WERI-Rb-1 (cell line): ENCODE data around the gene CYBA.

Experiments used
- DNase-seq: peaks from one replicate; pipeline ENCODE4 v3.0.0-alpha.2; 2020
- H3K27ac ChIP-seq: fragments of 250-450 bp; sonication (Bioruptor Pico); 2 replicates; pipeline ENCODE4 v1.5.1; 2020; ENCODE audit warnings: mild to moderate bottlenecking, moderate library complexity
- H3K27me3 ChIP-seq: fragments of 250-450 bp; sonication (Bioruptor Pico); 2 replicates; pipeline ENCODE4 v1.5.1; 2021; ENCODE audit warnings: mild to moderate bottlenecking, low read depth, moderate library complexity; ENCODE audit not compliant: insufficient read depth, severe bottlenecking
- H3K36me3 ChIP-seq: fragments of 250-450 bp; sonication (Bioruptor Pico); 2 replicates; pipeline ENCODE4 v1.5.1; 2020; ENCODE audit warnings: mild to moderate bottlenecking, moderate library complexity
- H3K4me3 ChIP-seq: 2 replicates; pipeline ENCODE4 v1.5.1; 2011; ENCODE audit warnings: low read depth, mild to moderate bottlenecking, control low read depth, low read length
- H3K9me3 ChIP-seq: fragments of 250-450 bp; sonication (Bioruptor Pico); 2 replicates; pipeline ENCODE4 v1.5.1; 2021; ENCODE audit warnings: mild to moderate bottlenecking, moderate library complexity; ENCODE audit not compliant: severe bottlenecking
- TF ChIP-seq, protein P1 (sequence below): IDR thresholded peaks from 2 replicates; pipeline ENCODE4 v1.5.1; 2011; ENCODE audit warnings: low read depth, mild to moderate bottlenecking, control low read depth, inconsistent platforms, low read length

CYBA gene

GRCh38 chr16:88622866-88623265, 28.0 kb downstream of the CYBA start:
- H3K4me3 ChIP-seq: no peak overlapping the region
- TF ChIP-seq, protein P1, sequence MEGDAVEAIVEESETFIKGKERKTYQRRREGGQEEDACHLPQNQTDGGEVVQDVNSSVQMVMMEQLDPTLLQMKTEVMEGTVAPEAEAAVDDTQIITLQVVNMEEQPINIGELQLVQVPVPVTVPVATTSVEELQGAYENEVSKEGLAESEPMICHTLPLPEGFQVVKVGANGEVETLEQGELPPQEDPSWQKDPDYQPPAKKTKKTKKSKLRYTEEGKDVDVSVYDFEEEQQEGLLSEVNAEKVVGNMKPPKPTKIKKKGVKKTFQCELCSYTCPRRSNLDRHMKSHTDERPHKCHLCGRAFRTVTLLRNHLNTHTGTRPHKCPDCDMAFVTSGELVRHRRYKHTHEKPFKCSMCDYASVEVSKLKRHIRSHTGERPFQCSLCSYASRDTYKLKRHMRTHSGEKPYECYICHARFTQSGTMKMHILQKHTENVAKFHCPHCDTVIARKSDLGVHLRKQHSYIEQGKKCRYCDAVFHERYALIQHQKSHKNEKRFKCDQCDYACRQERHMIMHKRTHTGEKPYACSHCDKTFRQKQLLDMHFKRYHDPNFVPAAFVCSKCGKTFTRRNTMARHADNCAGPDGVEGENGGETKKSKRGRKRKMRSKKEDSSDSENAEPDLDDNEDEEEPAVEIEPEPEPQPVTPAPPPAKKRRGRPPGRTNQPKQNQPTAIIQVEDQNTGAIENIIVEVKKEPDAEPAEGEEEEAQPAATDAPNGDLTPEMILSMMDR: no peak
- peaks cover 3% of the 10 kb centered on the region; the same call in 1 of the 2 replicates for H3K36me3 ChIP-seq
- DNase-seq: no peak
- H3K27ac ChIP-seq: no peak overlapping the region
- H3K27me3 ChIP-seq: no peaks in the 10 kb centered on the region
- H3K9me3 ChIP-seq: no peaks in the 10 kb centered on the region

GRCh38 chr16:88622125-88622524, 28.7 kb downstream of the CYBA start:
- no peaks in the 10 kb centered on the region for H3K27me3 ChIP-seq
- TF ChIP-seq, protein P1: no peak
- H3K4me3 ChIP-seq: no peak overlapping the region
- no peaks in the 10 kb centered on the region for H3K9me3 ChIP-seq
- no peak for DNase-seq
- H3K27ac ChIP-seq: no peak overlapping the region
- peaks cover 3% of the 10 kb centered on the region; the same call in 1 of the 2 replicates for H3K36me3 ChIP-seq

DNA sequence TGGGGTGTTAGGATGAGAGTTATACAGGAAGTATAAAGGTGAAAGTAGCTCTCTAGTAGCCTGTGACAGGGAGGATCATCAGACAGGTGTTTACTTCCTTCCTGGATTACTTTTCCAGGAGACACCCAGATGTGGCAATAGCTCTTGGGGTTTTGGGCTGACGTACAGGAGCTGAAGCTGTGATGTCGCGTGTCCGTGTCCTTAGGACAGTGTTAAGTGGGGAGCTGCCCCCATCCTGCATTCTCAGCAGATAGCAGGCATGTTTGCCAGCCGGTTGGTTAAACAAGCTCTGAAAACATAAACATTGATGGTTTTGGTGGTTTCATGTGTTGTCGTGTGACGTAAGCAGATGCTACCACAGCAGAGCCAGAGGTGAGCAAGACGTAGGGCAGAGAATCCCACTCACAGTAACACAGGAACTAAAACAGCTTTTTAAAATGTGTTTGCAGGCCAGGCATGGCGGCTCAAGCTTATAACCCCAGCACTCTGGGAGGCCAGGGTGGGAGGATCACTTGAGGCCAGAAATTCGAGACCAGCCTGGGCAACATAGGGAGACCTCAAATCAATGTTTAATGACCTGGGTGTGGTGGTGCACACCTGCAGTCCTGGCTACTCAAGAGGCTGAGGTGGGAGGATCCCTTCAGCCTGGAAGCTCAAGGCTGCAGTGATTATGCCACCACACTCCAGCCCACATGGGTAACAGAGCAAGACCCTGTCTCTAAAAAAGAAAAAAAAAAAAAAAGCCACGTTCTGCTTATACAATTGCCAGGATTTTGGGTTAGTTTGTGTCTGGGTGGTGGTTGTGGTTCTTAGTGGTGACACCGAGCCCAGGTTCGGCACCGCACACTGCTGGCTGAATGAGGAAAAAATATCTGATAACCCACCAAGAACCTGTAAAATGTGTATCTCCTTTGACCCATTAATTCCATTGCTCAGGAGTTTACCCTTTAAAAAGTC, 30.7 kb downstream of the CYBA start:
- TF ChIP-seq, protein P1: no peak
- Histone ChIP-seq H3K36me3 (peaks cover 3% of the 10 kb centered on the region; the same call in 1 of the 2 replicates), H3K9me3 (no peaks in the 10 kb centered on the region), H3K27ac (no peak overlapping the region), H3K4me3 (no peak overlapping the region), H3K27me3 (no peaks in the 10 kb centered on the region)
- no peak for DNase-seq

DNA sequence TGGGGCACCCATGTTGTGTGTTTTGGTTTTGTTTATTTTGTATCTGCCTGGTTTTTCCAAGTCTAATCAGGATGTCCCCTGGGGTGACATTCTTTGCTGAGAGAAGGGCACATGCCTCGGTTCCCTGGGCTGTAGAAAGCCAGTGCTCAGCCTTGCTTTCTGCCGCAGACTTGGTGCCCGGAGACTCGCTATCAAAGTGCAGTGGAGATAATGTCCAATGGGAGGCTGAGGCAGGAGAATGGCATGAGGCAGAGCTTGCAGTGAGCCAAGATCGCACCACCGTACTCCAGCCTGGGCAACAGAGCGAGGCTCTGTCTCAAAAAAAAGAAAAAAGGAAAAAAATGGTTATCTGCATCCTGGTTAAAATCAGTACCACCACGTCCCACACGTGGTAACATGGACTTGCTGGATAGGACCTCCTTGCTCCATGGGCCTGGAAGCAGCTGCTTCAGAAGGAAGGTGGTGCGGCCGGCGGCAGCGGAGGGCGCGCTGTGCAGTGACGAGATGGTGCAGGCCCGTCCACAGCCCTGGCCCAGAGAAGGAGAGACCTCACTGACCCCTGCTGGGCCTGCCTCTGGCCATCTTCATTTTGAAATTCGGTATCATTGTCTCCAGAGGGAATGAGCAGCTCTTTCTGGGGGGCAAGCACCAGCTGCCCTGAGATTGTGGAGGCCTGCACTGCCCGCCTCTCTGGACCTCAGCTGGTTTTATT, 31.7 kb downstream of the CYBA start:
- TF ChIP-seq, protein P1: no peak
- no peaks in the 10 kb centered on the region; the same call in 1 of the 2 replicates for H3K36me3 ChIP-seq
- H3K4me3 ChIP-seq: no peak overlapping the region
- DNase-seq: no peak
- no peaks in the 10 kb centered on the region for H3K27me3 ChIP-seq
- no peak overlapping the region for H3K27ac ChIP-seq
- no peaks in the 10 kb centered on the region for H3K9me3 ChIP-seq

DNA sequence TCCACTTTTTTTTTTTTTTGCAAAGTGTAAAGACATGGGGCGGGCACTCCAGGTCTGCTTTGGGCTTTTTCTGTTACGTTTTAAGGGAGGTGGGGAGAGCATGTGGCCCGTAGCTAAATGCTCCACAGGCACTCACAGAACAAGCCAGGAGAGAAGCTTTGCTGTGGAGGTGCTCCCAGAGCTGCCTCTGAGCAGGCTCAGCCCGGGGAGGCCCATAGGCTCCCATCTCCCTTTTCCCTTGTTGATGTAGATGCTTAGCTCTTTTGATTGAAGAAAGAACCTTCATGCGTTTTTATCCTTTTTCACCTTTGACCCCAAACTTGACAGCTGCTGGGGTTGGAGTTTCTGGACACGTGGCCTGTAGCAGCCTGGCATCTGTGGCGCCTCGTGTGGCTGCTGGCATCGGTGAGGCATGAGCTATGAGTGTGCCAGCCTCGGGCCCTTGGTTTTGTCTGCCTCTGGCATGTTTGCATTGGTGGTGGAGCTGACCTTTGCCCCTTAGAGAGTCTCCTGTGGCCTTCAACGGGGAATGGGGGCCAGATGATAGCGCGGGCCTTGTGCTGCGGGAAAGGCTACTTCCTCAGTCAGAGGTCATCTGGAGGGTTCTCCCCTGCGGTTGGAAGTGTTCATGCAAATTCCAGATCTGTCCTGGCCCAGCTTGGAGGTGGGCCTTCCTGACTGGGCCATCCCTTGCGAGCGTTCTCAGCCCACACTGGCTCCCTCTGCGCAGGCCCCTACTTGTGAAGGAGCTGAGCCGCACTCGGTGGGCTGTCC, 32.5 kb downstream of the CYBA start:
- DNase-seq: no peak
- Histone ChIP-seq H3K4me3 (no peak overlapping the region), H3K9me3 (no peaks in the 10 kb centered on the region), H3K27me3 (no peaks in the 10 kb centered on the region), H3K27ac (no peak overlapping the region), H3K36me3 (no peaks in the 10 kb centered on the region; the same call in 1 of the 2 replicates)
- TF ChIP-seq, protein P1: no peak
